ENCODE results near the gene LSM6.

GRCh38 chr4:146232131-146232722, 56.7 kb downstream of the LSM6 start:
- no peak for TF ChIP-seq CTCF (IDR thresholded peaks at IDR 0.05; ENCODE audit: low read length)
- no peak for TF ChIP-seq EZH2 (IDR thresholded peaks at IDR 0.05; ENCODE audit: borderline replicate concordance, low read length)
